Upper lobe of left lung (tissue), 4 donors: ENCODE data around the gene POFUT2.

Experiments
- POLR2A ChIP-seq, 4 donors: fragments of 450-650 bp; IDR thresholded peaks; one replicate each; pipeline ENCODE4 v1.5.1; 2016 to 2017; ENCODE audit warnings: antibody characterized with exemption in 4 of 4, mild to moderate bottlenecking in 2 of 4
- POLR2AphosphoS5 ChIP-seq, 2 donors: sonication (generic); formaldehyde crosslinking; IDR thresholded peaks; one replicate each; pipeline ENCODE4 v1.5.1; 2017; ENCODE audit warnings: antibody characterized with exemption in 2 of 2
- TF ChIP-seq, protein P1 (sequence below), 6 experiments: fragments of 450-650 bp in 4 of 6; fragments of 200-600 bp in 2 of 6; sonication (generic) in 2 of 6; IDR thresholded peaks; one replicate each; pipeline ENCODE4 v1.5.1; 2016 to 2019; ENCODE audit warnings: antibody characterized with exemption in 6 of 6

DNA sequence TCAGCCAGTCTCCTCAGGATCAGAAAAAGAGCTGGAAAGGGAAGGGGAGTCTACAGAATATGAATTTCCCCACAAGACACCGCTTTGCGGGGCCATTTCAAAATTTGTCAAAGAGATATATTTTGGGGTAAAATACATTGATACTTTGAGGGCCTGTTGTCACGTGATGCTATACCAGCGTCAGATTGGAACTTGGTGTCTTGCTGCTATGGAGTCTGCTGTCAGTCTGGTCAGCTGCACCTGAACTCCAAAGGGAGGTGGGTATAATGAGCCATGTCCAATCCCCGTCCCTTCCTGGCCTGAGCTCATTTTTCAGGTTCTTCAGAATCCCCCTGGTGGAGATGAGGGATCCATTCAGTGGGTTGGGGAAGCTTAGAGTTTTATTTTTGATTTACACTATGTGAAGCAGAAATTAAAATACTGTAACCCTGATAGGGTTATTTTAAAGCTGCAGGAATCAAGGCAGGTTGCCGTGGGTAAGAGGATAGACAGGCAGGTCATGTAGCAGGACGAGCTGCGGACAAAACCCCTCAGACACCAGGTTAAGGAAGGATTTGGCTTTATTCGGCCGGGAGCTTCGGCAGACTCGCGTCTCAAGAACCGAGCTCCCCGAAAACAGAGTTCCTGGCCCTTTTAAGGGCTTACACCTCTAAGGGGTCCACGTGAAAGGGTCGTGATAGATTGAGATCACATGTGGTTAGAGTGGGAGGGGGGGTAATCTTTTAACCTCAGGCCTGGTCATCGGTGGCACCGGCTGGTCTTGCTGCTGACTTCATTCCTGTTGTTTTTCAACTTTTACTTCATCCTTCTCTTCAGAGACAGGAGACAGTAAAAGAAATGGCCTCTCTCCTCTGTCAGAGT, 2.2 kb upstream of the POFUT2 start:
- TF ChIP-seq, protein P1, sequence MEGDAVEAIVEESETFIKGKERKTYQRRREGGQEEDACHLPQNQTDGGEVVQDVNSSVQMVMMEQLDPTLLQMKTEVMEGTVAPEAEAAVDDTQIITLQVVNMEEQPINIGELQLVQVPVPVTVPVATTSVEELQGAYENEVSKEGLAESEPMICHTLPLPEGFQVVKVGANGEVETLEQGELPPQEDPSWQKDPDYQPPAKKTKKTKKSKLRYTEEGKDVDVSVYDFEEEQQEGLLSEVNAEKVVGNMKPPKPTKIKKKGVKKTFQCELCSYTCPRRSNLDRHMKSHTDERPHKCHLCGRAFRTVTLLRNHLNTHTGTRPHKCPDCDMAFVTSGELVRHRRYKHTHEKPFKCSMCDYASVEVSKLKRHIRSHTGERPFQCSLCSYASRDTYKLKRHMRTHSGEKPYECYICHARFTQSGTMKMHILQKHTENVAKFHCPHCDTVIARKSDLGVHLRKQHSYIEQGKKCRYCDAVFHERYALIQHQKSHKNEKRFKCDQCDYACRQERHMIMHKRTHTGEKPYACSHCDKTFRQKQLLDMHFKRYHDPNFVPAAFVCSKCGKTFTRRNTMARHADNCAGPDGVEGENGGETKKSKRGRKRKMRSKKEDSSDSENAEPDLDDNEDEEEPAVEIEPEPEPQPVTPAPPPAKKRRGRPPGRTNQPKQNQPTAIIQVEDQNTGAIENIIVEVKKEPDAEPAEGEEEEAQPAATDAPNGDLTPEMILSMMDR (IDR thresholded peaks at IDR 0.05), result no peak
- no peak for TF ChIP-seq POLR2A (IDR thresholded peaks at IDR 0.05)
- no peak for TF ChIP-seq POLR2AphosphoS5 (IDR thresholded peaks at IDR 0.05)
